ENCODE results near the gene KDM7A.

Gene KDM7A

GRCh38 chr7:140056431-140057142 lies 120.2 kb downstream of the KDM7A start:
- no peak for DNase-seq

GRCh38 chr7:140055833-140056232 lies 121.0 kb downstream of the KDM7A start:
- no peak overlapping the region for H3K4me3 ChIP-seq (ENCODE audit: low read depth, low read length)
- no peaks in the 10 kb centered on the region for H3K36me3 ChIP-seq
- no peak for TF ChIP-seq CTCF (IDR thresholded peaks at IDR 0.05; ENCODE audit: low read depth, low read length)
- H3K27me3 ChIP-seq: no peaks in the 10 kb centered on the region
- peaks cover 14% of the 10 kb centered on the region for H3K4me1 ChIP-seq
- H3K9me3 ChIP-seq: no peaks in the 10 kb centered on the region
- no peak for DNase-seq

More at GRCh38 chr7:140056431-140057142, 120.2 kb downstream of the KDM7A start:
- Histone ChIP-seq H3K4me3 (ENCODE audit: low read depth, low read length) (no peak overlapping the region), H3K27me3 (no peaks in the 10 kb centered on the region), H3K9me3 (no peaks in the 10 kb centered on the region), H3K36me3 (no peaks in the 10 kb centered on the region), H3K4me1 (peaks cover 14% of the 10 kb centered on the region)
- TF ChIP-seq CTCF (IDR thresholded peaks at IDR 0.05; ENCODE audit: low read depth, low read length): no peak

GRCh38 chr7:140054751-140055150 lies 122.0 kb downstream of the KDM7A start:
- Histone ChIP-seq H3K9me3 (no peaks in the 10 kb centered on the region), H3K27me3 (no peaks in the 10 kb centered on the region), H3K4me3 (ENCODE audit: low read depth, low read length) (no peak overlapping the region), H3K4me1 (peaks cover 9% of the 10 kb centered on the region), H3K36me3 (no peaks in the 10 kb centered on the region)
- TF ChIP-seq CTCF (IDR thresholded peaks at IDR 0.05; ENCODE audit: low read depth, low read length): no peak
- DNase-seq: no peak

GRCh38 chr7:140053812-140054539 lies 122.8 kb downstream of the KDM7A start:
- Histone ChIP-seq H3K4me1 (peaks cover 3% of the 10 kb centered on the region; the same call in 1 of the 2 replicates), H3K9me3 (no peaks in the 10 kb centered on the region), H3K27me3 (no peaks in the 10 kb centered on the region), H3K36me3 (no peaks in the 10 kb centered on the region), H3K4me3 (ENCODE audit: low read depth, low read length) (no peak overlapping the region)
- DNase-seq: no peak
- no peak for TF ChIP-seq CTCF (IDR thresholded peaks at IDR 0.05; ENCODE audit: low read depth, low read length)

- H3K9me3 ChIP-seq: no peaks in the 10 kb centered on the region
- DNase-seq: no peak
- TF ChIP-seq CTCF (IDR thresholded peaks at IDR 0.05; ENCODE audit: low read depth, low read length): no peak
- no peaks in the 10 kb centered on the region for H3K27me3 ChIP-seq
- no peaks in the 10 kb centered on the region for H3K36me3 ChIP-seq
- H3K4me1 ChIP-seq: no peaks in the 10 kb centered on the region; the same call in 1 of the 2 replicates
- no peak overlapping the region for H3K4me3 ChIP-seq (ENCODE audit: low read depth, low read length)
These were observed 125.0 kb downstream of the KDM7A start for GRCh38 chr7:140051820-140052219.

- Histone ChIP-seq H3K36me3 (no peaks in the 10 kb centered on the region), H3K4me3 (ENCODE audit: low read depth, low read length) (no peak overlapping the region), H3K4me1 (no peaks in the 10 kb centered on the region), H3K27me3 (no peaks in the 10 kb centered on the region), H3K9me3 (no peaks in the 10 kb centered on the region)
- no peak for DNase-seq
- no peak for TF ChIP-seq CTCF (IDR thresholded peaks at IDR 0.05; ENCODE audit: low read depth, low read length)
These were observed 126.7 kb downstream of the KDM7A start for GRCh38 chr7:140050100-140050499.

Data from BE2C (cell line).